Measurements from ENCODE around the gene IBSP.

Gene IBSP

GRCh38 chr4:87838890-87839591 lies 39.7 kb downstream of the IBSP start:
- no peak for DNase-seq

- no peak for DNase-seq
These were observed 40.2 kb downstream of the IBSP start for GRCh38 chr4:87839592-87839946.

- DNase-seq, result no peak
These were observed 40.8 kb downstream of the IBSP start for GRCh38 chr4:87840149-87840548.

- no peak for DNase-seq
These were observed 44.6 kb downstream of the IBSP start for GRCh38 chr4:87843936-87844335.

- no peak for DNase-seq
These were observed 45.1 kb downstream of the IBSP start for GRCh38 chr4:87844452-87844851.

- no peak for DNase-seq
These were observed 46.9 kb downstream of the IBSP start for GRCh38 chr4:87846226-87846625.

- DNase-seq, result peak; percentile 15
These were observed 49.4 kb downstream of the IBSP start for GRCh38 chr4:87848622-87849351.

- DNase-seq, result no peak
These were observed 50.3 kb downstream of the IBSP start for GRCh38 chr4:87849612-87850011.

GRCh38 chr4:87851332-87851731 lies 52.0 kb downstream of the IBSP start:
- no peak for DNase-seq

- no peak for DNase-seq
These were observed 52.6 kb downstream of the IBSP start for GRCh38 chr4:87851953-87852352.

- DNase-seq, result no peak
These were observed 53.8 kb downstream of the IBSP start for GRCh38 chr4:87853108-87853507.

GRCh38 chr4:87853891-87854290 lies 54.5 kb downstream of the IBSP start:
- DNase-seq, result no peak

GRCh38 chr4:87855559-87855958 lies 56.2 kb downstream of the IBSP start:
- DNase-seq, result no peak

GRCh38 chr4:87856816-87857215 lies 57.5 kb downstream of the IBSP start:
- no peak for DNase-seq

- DNase-seq, result no peak
These were observed 58.4 kb downstream of the IBSP start for GRCh38 chr4:87857789-87858188.
